SK-N-SH treated with all-trans-retinoic acid at 6 μM for 48 hours (cell line): ENCODE measurements around the gene GRK5.

ENCODE experiments used
- ATAC-seq: fragments of 200-7000 bp; cut with Tn5 transposase; 3 replicates; pipeline ENCODE4 v1.9.1; 2020; ENCODE audit warnings: mild to moderate bottlenecking, moderate library complexity
- ARNTL ChIP-seq: fragments of 450-650 bp; formaldehyde crosslinking; IDR thresholded peaks from 2 replicates; pipeline ENCODE4 v1.5.0; 2020; ENCODE audit warnings: low read depth, mild to moderate bottlenecking, moderate library complexity, borderline replicate concordance
- CSDC2 ChIP-seq: fragments of 250-450 bp; sonication (Bioruptor Pico); IDR thresholded peaks from 2 replicates; pipeline ENCODE4 v1.5.0; 2020; ENCODE audit warnings: mild to moderate bottlenecking, moderate library complexity
- ESRRG ChIP-seq: fragments of 250-450 bp; sonication (Bioruptor Pico); IDR thresholded peaks from 2 replicates; pipeline ENCODE4 v1.6.1; 2021; ENCODE audit warnings: mild to moderate bottlenecking
- GLIS3 ChIP-seq: fragments of 250-450 bp; sonication (Bioruptor Pico); IDR thresholded peaks from 2 replicates; pipeline ENCODE4 v1.5.0; 2020; ENCODE audit warnings: mild to moderate bottlenecking, moderate library complexity
- ISL1 ChIP-seq: fragments of 250-450 bp; sonication (Bioruptor Pico); IDR thresholded peaks from 2 replicates; pipeline ENCODE4 v2.1.2; 2022; ENCODE audit warnings: mild to moderate bottlenecking, moderate library complexity
- PPARA ChIP-seq: fragments of 250-450 bp; sonication (Bioruptor Pico); IDR thresholded peaks from 2 replicates; pipeline ENCODE4 v1.5.0; 2020; ENCODE audit warnings: mild to moderate bottlenecking, borderline replicate concordance
- RARB ChIP-seq: fragments of 250-450 bp; sonication (Bioruptor Pico); IDR thresholded peaks from 2 replicates; pipeline ENCODE4 v1.8.0; 2021; ENCODE audit warnings: mild to moderate bottlenecking, moderate library complexity
- SNAI2 ChIP-seq: fragments of 250-450 bp; sonication (Bioruptor Pico); IDR thresholded peaks from 2 replicates; pipeline ENCODE4 v1.5.0; 2020; ENCODE audit warnings: mild to moderate bottlenecking, moderate library complexity
- TCF4 ChIP-seq: fragments of 250-450 bp; sonication (Bioruptor Pico); IDR thresholded peaks from 2 replicates; pipeline ENCODE4 v1.8.0; 2021; ENCODE audit warnings: mild to moderate bottlenecking, moderate library complexity, borderline replicate concordance
- TOX ChIP-seq: fragments of 250-450 bp; sonication (Bioruptor Pico); IDR thresholded peaks from 2 replicates; pipeline ENCODE4 v1.8.0; 2021; ENCODE audit warnings: mild to moderate bottlenecking, moderate library complexity, borderline replicate concordance
- ZC3H10 ChIP-seq: fragments of 250-450 bp; sonication (Bioruptor Pico); IDR thresholded peaks from 2 replicates; pipeline ENCODE4 v1.5.1; 2021; ENCODE audit warnings: mild to moderate bottlenecking, moderate library complexity
- ZFP3 ChIP-seq: fragments of 250-450 bp; sonication (Bioruptor Pico); IDR thresholded peaks from 2 replicates; pipeline ENCODE4 v1.5.0; 2020; ENCODE audit warnings: mild to moderate bottlenecking, moderate library complexity
- ZFP30 ChIP-seq: fragments of 450-650 bp; formaldehyde crosslinking; IDR thresholded peaks from 2 replicates; pipeline ENCODE4 v1.5.0; 2022; ENCODE audit warnings: mild to moderate bottlenecking, moderate library complexity
- ZNF565 ChIP-seq: fragments of 450-650 bp; formaldehyde crosslinking; conservative IDR thresholded peaks from 2 replicates; pipeline ENCODE4 v1.5.0; 2020; ENCODE audit warnings: low read depth, mild to moderate bottlenecking, moderate library complexity
- ZNF8 ChIP-seq: fragments of 450-650 bp; formaldehyde crosslinking; IDR thresholded peaks from 2 replicates; pipeline ENCODE4 v1.5.0; 2020; ENCODE audit warnings: mild to moderate bottlenecking, moderate library complexity
- TF ChIP-seq, protein P1 (sequence below): fragments of 250-450 bp; sonication (Bioruptor Pico); IDR thresholded peaks from 2 replicates; pipeline ENCODE4 v1.8.0; 2020; ENCODE audit warnings: mild to moderate bottlenecking, moderate library complexity, borderline replicate concordance
- TF ChIP-seq, protein P2 (sequence below): fragments of 250-450 bp; sonication (Bioruptor Pico); IDR thresholded peaks from 2 replicates; pipeline ENCODE4 v1.5.0; 2020; ENCODE audit warnings: mild to moderate bottlenecking, moderate library complexity
- TF ChIP-seq, protein P3 (sequence below): fragments of 250-450 bp; sonication (Bioruptor Pico); IDR thresholded peaks from 2 replicates; pipeline ENCODE4 v1.5.1; 2020; ENCODE audit warnings: low read depth, mild to moderate bottlenecking, moderate library complexity
- TF ChIP-seq, protein P4 (sequence below): fragments of 250-450 bp; sonication (Bioruptor Pico); IDR thresholded peaks from 2 replicates; pipeline ENCODE4 v1.8.0; 2021; ENCODE audit warnings: low read depth, mild to moderate bottlenecking, moderate library complexity, borderline replicate concordance
- TF ChIP-seq, protein P5 (sequence below): fragments of 250-450 bp; sonication (Bioruptor Pico); IDR thresholded peaks from 2 replicates; pipeline ENCODE4 v1.5.1; 2021; ENCODE audit warnings: mild to moderate bottlenecking, moderate library complexity

Gene GRK5

DNA sequence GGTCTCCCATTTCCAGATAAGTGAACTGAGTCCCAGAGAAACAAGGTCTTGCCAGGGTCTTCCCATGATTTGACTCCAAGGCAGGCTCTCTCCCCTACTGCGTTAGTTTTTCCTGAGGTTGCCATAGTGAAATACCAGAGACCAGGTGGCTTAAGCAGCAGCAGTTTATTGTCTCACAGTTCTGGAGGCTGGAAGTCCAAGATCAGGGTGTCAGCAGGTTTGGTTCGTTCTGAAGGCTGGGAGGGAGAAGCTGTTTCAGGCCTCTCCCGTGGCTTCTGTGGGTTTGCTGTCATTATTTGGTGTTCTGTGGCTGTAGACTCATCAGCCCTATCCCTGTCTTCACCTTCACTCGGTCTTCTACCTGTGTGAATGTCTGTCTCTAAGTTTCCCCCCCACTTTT, 129.9 kb downstream of the GRK5 start (continued):
- TF ChIP-seq, protein P1, sequence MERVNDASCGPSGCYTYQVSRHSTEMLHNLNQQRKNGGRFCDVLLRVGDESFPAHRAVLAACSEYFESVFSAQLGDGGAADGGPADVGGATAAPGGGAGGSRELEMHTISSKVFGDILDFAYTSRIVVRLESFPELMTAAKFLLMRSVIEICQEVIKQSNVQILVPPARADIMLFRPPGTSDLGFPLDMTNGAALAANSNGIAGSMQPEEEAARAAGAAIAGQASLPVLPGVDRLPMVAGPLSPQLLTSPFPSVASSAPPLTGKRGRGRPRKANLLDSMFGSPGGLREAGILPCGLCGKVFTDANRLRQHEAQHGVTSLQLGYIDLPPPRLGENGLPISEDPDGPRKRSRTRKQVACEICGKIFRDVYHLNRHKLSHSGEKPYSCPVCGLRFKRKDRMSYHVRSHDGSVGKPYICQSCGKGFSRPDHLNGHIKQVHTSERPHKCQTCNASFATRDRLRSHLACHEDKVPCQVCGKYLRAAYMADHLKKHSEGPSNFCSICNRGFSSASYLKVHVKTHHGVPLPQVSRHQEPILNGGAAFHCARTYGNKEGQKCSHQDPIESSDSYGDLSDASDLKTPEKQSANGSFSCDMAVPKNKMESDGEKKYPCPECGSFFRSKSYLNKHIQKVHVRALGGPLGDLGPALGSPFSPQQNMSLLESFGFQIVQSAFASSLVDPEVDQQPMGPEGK (CRISPR knock-in tag): no peak
- TF ChIP-seq TOX (CRISPR knock-in tag): no peak
- TF ChIP-seq ZFP30 (CRISPR knock-in tag): no peak

DNA sequence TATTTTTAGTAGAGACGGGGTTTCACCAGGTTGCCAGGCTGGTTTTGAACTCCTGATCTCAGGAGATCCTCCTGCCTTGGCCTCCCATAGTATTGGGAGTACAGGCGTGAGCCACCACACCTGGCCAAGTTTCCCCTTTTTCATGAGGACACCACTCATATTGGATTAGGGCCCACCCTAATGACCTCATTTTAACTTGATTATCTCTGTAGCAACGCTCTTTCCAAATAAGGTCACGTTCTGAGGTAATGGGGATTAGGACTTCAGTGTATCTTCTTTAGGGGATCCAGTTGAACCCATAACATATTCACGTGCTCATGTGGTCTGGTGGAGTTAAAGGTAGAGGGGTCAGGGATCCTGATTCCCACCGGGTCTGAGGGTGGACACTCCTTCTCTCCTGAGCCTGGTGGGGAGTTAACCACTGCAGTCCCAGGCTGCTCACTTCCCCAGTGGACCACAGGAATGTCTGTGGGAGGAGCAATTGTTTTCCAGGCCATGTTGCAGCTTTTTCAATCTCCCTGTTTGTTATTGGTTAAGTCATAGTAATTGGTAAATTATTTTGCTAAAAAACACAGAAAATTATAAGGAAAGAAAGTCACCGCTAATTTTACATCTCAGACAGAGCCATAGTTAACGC, 130.5 kb downstream of the GRK5 start:
- peak; percentile 72 for ATAC-seq
- TF ChIP-seq PPARA (CRISPR knock-in tag): no peak
- TF ChIP-seq ESRRG: no peak
- TF ChIP-seq, protein P2, sequence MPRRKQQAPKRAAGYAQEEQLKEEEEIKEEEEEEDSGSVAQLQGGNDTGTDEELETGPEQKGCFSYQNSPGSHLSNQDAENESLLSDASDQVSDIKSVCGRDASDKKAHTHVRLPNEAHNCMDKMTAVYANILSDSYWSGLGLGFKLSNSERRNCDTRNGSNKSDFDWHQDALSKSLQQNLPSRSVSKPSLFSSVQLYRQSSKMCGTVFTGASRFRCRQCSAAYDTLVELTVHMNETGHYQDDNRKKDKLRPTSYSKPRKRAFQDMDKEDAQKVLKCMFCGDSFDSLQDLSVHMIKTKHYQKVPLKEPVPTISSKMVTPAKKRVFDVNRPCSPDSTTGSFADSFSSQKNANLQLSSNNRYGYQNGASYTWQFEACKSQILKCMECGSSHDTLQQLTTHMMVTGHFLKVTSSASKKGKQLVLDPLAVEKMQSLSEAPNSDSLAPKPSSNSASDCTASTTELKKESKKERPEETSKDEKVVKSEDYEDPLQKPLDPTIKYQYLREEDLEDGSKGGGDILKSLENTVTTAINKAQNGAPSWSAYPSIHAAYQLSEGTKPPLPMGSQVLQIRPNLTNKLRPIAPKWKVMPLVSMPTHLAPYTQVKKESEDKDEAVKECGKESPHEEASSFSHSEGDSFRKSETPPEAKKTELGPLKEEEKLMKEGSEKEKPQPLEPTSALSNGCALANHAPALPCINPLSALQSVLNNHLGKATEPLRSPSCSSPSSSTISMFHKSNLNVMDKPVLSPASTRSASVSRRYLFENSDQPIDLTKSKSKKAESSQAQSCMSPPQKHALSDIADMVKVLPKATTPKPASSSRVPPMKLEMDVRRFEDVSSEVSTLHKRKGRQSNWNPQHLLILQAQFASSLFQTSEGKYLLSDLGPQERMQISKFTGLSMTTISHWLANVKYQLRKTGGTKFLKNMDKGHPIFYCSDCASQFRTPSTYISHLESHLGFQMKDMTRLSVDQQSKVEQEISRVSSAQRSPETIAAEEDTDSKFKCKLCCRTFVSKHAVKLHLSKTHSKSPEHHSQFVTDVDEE: no peak
- no peak for TF ChIP-seq GLIS3 (CRISPR knock-in tag)
- TF ChIP-seq, protein P3, sequence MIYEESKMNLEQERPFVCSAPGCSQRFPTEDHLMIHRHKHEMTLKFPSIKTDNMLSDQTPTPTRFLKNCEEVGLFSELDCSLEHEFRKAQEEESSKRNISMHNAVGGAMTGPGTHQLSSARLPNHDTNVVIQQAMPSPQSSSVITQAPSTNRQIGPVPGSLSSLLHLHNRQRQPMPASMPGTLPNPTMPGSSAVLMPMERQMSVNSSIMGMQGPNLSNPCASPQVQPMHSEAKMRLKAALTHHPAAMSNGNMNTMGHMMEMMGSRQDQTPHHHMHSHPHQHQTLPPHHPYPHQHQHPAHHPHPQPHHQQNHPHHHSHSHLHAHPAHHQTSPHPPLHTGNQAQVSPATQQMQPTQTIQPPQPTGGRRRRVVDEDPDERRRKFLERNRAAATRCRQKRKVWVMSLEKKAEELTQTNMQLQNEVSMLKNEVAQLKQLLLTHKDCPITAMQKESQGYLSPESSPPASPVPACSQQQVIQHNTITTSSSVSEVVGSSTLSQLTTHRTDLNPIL: no peak
- no peak for TF ChIP-seq RARB (CRISPR knock-in tag)
- TF ChIP-seq ZFP3 (CRISPR knock-in tag): no peak
- no peak for TF ChIP-seq ZC3H10 (CRISPR knock-in tag)
- TF ChIP-seq ZNF565 (CRISPR knock-in tag): no peak
- no peak for TF ChIP-seq CSDC2 (CRISPR knock-in tag)
- no peak for TF ChIP-seq SNAI2 (CRISPR knock-in tag)
- no peak for TF ChIP-seq TCF4
- TF ChIP-seq, protein P4, sequence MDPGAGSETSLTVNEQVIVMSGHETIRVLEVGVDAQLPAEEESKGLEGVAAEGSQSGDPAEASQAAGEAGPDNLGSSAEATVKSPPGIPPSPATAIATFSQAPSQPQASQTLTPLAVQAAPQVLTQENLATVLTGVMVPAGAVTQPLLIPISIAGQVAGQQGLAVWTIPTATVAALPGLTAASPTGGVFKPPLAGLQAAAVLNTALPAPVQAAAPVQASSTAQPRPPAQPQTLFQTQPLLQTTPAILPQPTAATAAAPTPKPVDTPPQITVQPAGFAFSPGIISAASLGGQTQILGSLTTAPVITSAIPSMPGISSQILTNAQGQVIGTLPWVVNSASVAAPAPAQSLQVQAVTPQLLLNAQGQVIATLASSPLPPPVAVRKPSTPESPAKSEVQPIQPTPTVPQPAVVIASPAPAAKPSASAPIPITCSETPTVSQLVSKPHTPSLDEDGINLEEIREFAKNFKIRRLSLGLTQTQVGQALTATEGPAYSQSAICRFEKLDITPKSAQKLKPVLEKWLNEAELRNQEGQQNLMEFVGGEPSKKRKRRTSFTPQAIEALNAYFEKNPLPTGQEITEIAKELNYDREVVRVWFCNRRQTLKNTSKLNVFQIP (CRISPR knock-in tag): no peak
- no peak for TF ChIP-seq TOX (CRISPR knock-in tag)
- TF ChIP-seq ZNF8: no peak
- TF ChIP-seq ISL1 (CRISPR knock-in tag): no peak
- TF ChIP-seq, protein P5, sequence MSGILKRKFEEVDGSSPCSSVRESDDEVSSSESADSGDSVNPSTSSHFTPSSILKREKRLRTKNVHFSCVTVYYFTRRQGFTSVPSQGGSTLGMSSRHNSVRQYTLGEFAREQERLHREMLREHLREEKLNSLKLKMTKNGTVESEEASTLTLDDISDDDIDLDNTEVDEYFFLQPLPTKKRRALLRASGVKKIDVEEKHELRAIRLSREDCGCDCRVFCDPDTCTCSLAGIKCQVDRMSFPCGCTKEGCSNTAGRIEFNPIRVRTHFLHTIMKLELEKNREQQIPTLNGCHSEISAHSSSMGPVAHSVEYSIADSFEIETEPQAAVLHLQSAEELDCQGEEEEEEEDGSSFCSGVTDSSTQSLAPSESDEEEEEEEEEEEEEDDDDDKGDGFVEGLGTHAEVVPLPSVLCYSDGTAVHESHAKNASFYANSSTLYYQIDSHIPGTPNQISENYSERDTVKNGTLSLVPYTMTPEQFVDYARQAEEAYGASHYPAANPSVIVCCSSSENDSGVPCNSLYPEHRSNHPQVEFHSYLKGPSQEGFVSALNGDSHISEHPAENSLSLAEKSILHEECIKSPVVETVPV (CRISPR knock-in tag): no peak

DNA sequence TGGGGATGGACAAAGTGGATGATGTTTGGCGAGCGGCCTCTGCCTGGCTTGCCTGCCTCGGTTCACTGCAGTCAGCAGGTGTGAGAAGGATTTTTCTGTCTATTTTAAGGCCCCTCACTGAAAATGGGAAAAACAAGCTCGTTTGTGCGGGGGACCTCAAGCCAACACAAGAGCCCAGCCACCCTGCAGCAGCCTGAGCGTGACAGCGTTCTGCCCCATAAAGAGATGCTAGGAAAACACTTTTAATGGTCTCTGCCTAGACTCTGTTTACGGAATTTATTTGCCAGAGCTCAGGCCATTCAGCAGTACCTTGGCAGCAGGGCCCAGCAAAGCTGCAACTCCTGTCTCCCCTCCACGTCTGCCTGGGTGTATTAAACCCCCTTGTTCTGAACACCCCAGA, 131.7 kb downstream of the GRK5 start:
- no peak for ATAC-seq
- TF ChIP-seq ARNTL (CRISPR knock-in tag) (no peak), ZFP30 (CRISPR knock-in tag) (no peak), ZC3H10 (CRISPR knock-in tag) (no peak), ESRRG (no peak)
- TF ChIP-seq, protein P1 (CRISPR knock-in tag): no peak
- TF ChIP-seq, protein P4 (CRISPR knock-in tag): no peak
- TF ChIP-seq, all 23 proteins: peak for 0
